GM12878 (cell line): Measurements from ENCODE around the gene PUM2. TPM values are rescaled to one million over a fixed set of nuclear protein-coding genes. Genes with fewer than 3 reads are reported as not detected.

Experiments used
- ATAC-seq: fragments of 200-7000 bp; cut with Tn5 transposase; 3 replicates; pipeline ENCODE4 v1.9.1; 2020; ENCODE audit warnings: mild to moderate bottlenecking, moderate library complexity
- BruUV-seq: library from RNA; stranded (reverse); fragments of 400-500 nt; replicated peaks from 2 replicates; lab custom pipeline; 2021; lab: Mats Ljungman, UMichigan
- CTCF ChIA-PET: fragments of 300-600 bp; sonication (Branson Sonifier 250); formaldehyde crosslinking; extraction: SDS; loops from one replicate; lab custom pipeline; 2021; ENCODE audit warnings: inconsistent platforms; lab: Yijun Ruan, JAX
- POLR2A ChIA-PET: fragments of 350-600 bp; formaldehyde crosslinking; extraction: SDS; loops from one replicate; lab custom pipeline; 2021; ENCODE audit warnings: inconsistent platforms; lab: Charles Lee
- RAD21 ChIA-PET: fragments of 300-600 bp; sonication (Branson Sonifier 250); formaldehyde crosslinking; loops from one replicate; lab custom pipeline; 2023; ENCODE audit warnings: antibody characterized with exemption; ENCODE audit not compliant: unreplicated experiment; lab: Charles Lee
- SMC1A ChIA-PET: fragments of 300-600 bp; sonication (Branson Sonifier 250); formaldehyde crosslinking; loops from one replicate; lab custom pipeline; 2023; ENCODE audit not compliant: unreplicated experiment, uncharacterized antibody; lab: Charles Lee
- DNase-seq: peaks from one replicate; pipeline ENCODE4 v3.0.0-alpha.2; 2011; ENCODE audit warnings: low read depth, low spot score
- FAIRE-seq: peaks from 3 replicates; lab custom pipeline; 2011; peaks lifted over from hg19 to GRCh38; lab: Jason Lieb, UNC
- H2AFZ ChIP-seq: 2 replicates; pipeline ENCODE4 v1.6.0; 2011; ENCODE audit warnings: low read depth, low read length, control low read depth; ENCODE audit not compliant: control insufficient read depth
- H3K27ac ChIP-seq: 2 replicates; pipeline ENCODE4 v1.5.1; 2011; ENCODE audit warnings: control low read depth; ENCODE audit not compliant: control insufficient read depth, insufficient read depth
- H3K27me3 ChIP-seq, 2 experiments: replicated peaks in 1 of 2; 2 replicates each; pipeline versions ENCODE4 v1.6.0 to v1.6.1; 2011; ENCODE audit warnings: low read length in 1 of 2; ENCODE audit not compliant: control insufficient read depth in 2 of 2, insufficient read depth in 2 of 2
- H3K36me3 ChIP-seq, 2 experiments: 2 replicates each; pipeline ENCODE4 v1.5.1; 2011; ENCODE audit warnings: low read length in 1 of 2; ENCODE audit not compliant: control insufficient read depth in 2 of 2, insufficient read depth in 2 of 2
- H3K4me1 ChIP-seq: 2 replicates; pipeline ENCODE4 v1.6.1; 2011; ENCODE audit warnings: mild to moderate bottlenecking, low read length, moderate library complexity, mixed read lengths; ENCODE audit not compliant: control insufficient read depth, insufficient read depth
- H3K4me2 ChIP-seq: 2 replicates; pipeline ENCODE4 v1.6.0; 2011; ENCODE audit warnings: control low read depth; ENCODE audit not compliant: control insufficient read depth, insufficient read depth
- H3K4me3 ChIP-seq: fragments of 200-600 bp; sonication (generic); 2 replicates; pipeline ENCODE4 v1.5.1; 2016
- H3K79me2 ChIP-seq: 2 replicates; pipeline ENCODE4 v1.6.0; 2011; ENCODE audit warnings: low read length; ENCODE audit not compliant: control insufficient read depth, insufficient read depth
- H3K9ac ChIP-seq: 2 replicates; pipeline ENCODE4 v1.8.0; 2011; ENCODE audit warnings: low read length, control low read depth, mixed read lengths; ENCODE audit not compliant: control insufficient read depth, insufficient read depth
- H3K9me3 ChIP-seq: replicated peaks from 3 replicates; pipeline ENCODE4 v1.5.1; 2011; ENCODE audit warnings: mild to moderate bottlenecking, low read length; ENCODE audit not compliant: control insufficient read depth, insufficient read depth
- H4K20me1 ChIP-seq: 2 replicates; pipeline ENCODE4 v1.6.0; 2011; ENCODE audit not compliant: control insufficient read depth, insufficient read depth
- BMI1 ChIP-seq: fragments of 450-650 bp; IDR thresholded peaks from 2 replicates; pipeline ENCODE4 v1.6.1; 2016; ENCODE audit warnings: mild to moderate bottlenecking, moderate library complexity, borderline replicate concordance
- CEBPB ChIP-seq, 2 experiments: fragments of 150-350 bp in 1 of 2; IDR thresholded peaks; 2 replicates each; pipeline ENCODE4 v1.6.1; 2012 to 2014; ENCODE audit warnings: low read depth in 2 of 2, low read length in 2 of 2, borderline replicate concordance in 1 of 2, inconsistent platforms in 1 of 2
- NFXL1 ChIP-seq: fragments of 450-650 bp; IDR thresholded peaks from 2 replicates; pipeline ENCODE4 v1.6.1; 2017; ENCODE audit warnings: antibody characterized with exemption, mild to moderate bottlenecking, borderline replicate concordance
- NRF1 ChIP-seq: conservative IDR thresholded peaks from 2 replicates; pipeline ENCODE4 v1.6.1; 2011; ENCODE audit warnings: mild to moderate bottlenecking, low read depth, low read length, improper control_type of control experiment
- POLR2A ChIP-seq: IDR thresholded peaks from 2 replicates; pipeline ENCODE4 v1.6.1; 2011; ENCODE audit warnings: low read depth, mild to moderate bottlenecking, low read length
- ZBTB11 ChIP-seq: fragments of 450-650 bp; formaldehyde crosslinking; IDR thresholded peaks from 2 replicates; pipeline ENCODE4 v1.5.0; 2022; ENCODE audit warnings: mild to moderate bottlenecking, missing genetic modification characterization
- WGBS: methylation state at CpG from one replicate; pipeline ENCODE4 v1.1.6; 2016; ENCODE audit warnings: low lambda C conversion rate; ENCODE audit not compliant: insufficient replicate concordance, insufficient coverage; ENCODE audit errors: missing lambda C conversion rate; 5-methylcytosine and 5-hydroxymethylcytosine counted together
- in situ Hi-C: fragments of 300-500 bp; cut with MboI; formaldehyde crosslinking; loops from 9 replicates; pipeline ENCODE4 v1.14.3; 2018; ENCODE audit warnings: mixed read lengths
- intact Hi-C: fragments of 100-400 bp; cut with micrococcal nuclease; formaldehyde crosslinking; loops from one replicate; pipeline ENCODE4 v1.14.2; 2022; ENCODE audit not compliant: unreplicated experiment
- polyA plus RNA-seq, 11 experiments: library from polyadenylated mRNA; depleted of rRNA in 4 of 11; unstranded in 6 of 11; stranded (reverse) in 5 of 11; fragments of >200 nt; fragmentation: Nextera tagmentation in 4 of 11; fragmentation: Illumina TruSeq in 1 of 11; extraction: Ambion mirVana in 4 of 11; extraction: Trizol in 1 of 11; gene quantifications; 1 replicate in 1 of 11; 2 replicates in 10 of 11; pipeline versions ENCODE4 v1.2.1 to v1.2.3, GENCODE V29; 2011 to 2016; ENCODE audit warnings: inconsistent platforms in 2 of 11, missing spikeins in 2 of 11, low read depth in 1 of 11
- total RNA-seq, 4 experiments: library from RNA; depleted of rRNA in 3 of 4; stranded (reverse); fragments of >200 nt in 3 of 4; fragmentation: Illumina TruSeq in 1 of 4; extraction: Trizol in 1 of 4; gene quantifications; 2 replicates each; pipeline versions ENCODE4 v1.2.1 to v1.2.3, GENCODE V29; 2013 to 2021

Gene PUM2
- total and polyA plus RNA-seq, 10 of the 15 experiments (the other 5 are each of a cell fraction or from before 2014, with no cell fraction given) = 14.5 to 87.6 (median 29.4) TPM

- POLR2A ChIA-PET = no interaction called here
- H3K27ac ChIP-seq = no peak overlapping the region
- in situ Hi-C loops = no loop called here
- no peak overlapping the region for H3K9ac ChIP-seq
- H3K4me1 ChIP-seq = peaks cover 28% of the 10 kb centered on the region
- no peaks in the 10 kb centered on the region; a peak in 1 of 4 replicates for H3K36me3 ChIP-seq
- no peak overlapping the region for H3K4me2 ChIP-seq
- BruUV-seq = no TSS peak
- no peak for TF ChIP-seq BMI1
- TF ChIP-seq CEBPB (IDR thresholded peaks at IDR 0.05; ENCODE audit: borderline replicate concordance in 1 of 2, low read depth in 2 of 2, low read length in 2 of 2) = no peak
- no peak for TF ChIP-seq POLR2A
- no peak for TF ChIP-seq NFXL1
- no peak for TF ChIP-seq ZBTB11 (CRISPR knock-in tag)
- TF ChIP-seq NRF1 = no peak
- H3K4me3 ChIP-seq = no peak overlapping the region
- H3K27me3 ChIP-seq = no peaks in the 10 kb centered on the region
- RAD21 ChIA-PET = no interaction called here
- intact Hi-C loops = no loop called here
- H4K20me1 ChIP-seq = no peaks in the 10 kb centered on the region
- no peak for ATAC-seq
- CTCF ChIA-PET = no interaction called here
- SMC1A ChIA-PET = interaction anchor here (1.3 kb wide), 1 partner anchor 37 kb away, joined by 3 read pairs; no protein-coding TSS in a partner anchor
- peaks cover 8% of the 10 kb centered on the region for H3K9me3 ChIP-seq
- no peaks in the 10 kb centered on the region for H3K79me2 ChIP-seq
- DNase-seq = no peak
- 97% methylated on average over 5 of the region's 5 CpGs for WGBS
- FAIRE-seq = no peak
- H2AFZ ChIP-seq = no peak overlapping the region
Measured at GRCh38 chr2:20362701-20363435, 12.2 kb upstream of the PUM2 start.
